OCI-M2 (cell line): ENCODE measurements around the gene LRRC4C.
"Not testable (repeated sequence)": the region's sequence is repeated elsewhere in the genome, so short reads cannot be mapped to it uniquely, and the experiment has no call there.

ENCODE experiments used
- DNase-seq: peaks from one replicate; lab custom pipeline; 2025; ENCODE audit not compliant: unreplicated experiment; lab: John Stamatoyannopoulos, UW

The LRRC4C gene

GRCh38 chr11:40269865-40270264, 1189.6 kb downstream of the LRRC4C start:
- DNase-seq = no peak

- DNase-seq = no peak
Measured at GRCh38 chr11:40268551-40268950, 1190.9 kb downstream of the LRRC4C start.

DNA sequence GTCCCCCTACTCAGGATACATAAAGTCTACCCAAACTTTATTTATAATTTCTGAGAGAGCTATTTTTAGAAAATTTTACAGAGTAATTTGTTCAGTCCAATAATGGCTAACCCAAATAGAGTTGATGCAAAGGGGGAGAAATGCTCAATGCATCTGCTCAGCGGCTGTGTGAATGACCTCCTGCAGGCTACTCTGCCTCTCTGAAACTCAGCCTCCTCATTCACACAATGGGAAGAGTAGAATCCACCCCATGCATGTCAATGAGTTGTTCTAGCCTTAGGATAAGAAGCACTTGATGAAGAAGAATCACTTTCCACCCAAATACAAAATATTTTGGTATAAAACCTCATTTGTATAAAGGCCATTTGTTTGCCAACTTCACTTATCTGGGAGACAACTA, 1204.0 kb downstream of the LRRC4C start:
- DNase-seq = no peak

DNA sequence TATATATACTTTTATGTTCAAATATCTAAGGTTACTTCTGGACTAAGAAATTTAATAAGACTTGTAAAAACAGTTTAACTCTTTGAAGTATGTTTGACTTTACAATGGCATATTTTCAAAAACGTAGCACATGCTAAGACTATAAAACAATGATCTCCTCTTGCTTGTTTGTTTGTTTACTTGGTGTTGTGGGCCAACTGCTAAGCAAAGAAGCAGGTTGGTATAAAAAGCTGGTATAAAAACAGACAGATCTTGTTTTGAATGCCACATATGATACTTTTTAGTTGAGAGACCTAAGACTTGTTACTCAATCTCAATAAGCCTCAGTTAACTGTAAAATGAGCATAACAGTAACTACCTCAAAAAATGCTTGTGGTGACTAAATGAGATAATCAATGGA, 1206.3 kb downstream of the LRRC4C start:
- DNase-seq = no peak

- no peak for DNase-seq
Measured at GRCh38 chr11:40252236-40252635, 1207.2 kb downstream of the LRRC4C start.

GRCh38 chr11:40246983-40247382, 1212.5 kb downstream of the LRRC4C start:
- DNase-seq = no peak

GRCh38 chr11:40241524-40242051, 1217.9 kb downstream of the LRRC4C start:
- no peak for DNase-seq

DNA sequence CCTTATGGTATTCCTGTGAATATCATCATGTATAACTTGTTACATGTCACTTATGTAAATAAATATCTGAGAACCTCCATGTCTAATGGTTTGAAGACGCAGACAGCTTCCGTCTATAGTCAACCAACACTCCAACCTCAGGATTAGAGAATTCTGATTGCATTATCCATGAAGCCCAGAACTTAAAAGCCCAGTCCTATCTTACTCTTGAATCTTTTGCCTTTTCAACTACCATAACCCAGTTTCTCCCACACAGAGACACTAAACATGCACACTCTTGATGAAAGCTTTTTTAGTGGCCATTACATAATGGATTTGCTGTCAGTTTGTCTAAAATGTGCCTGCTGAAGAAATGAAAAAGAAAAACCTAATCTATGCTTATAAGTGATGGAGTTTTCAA, 1219.2 kb downstream of the LRRC4C start:
- no peak for DNase-seq

- no peak for DNase-seq
Measured at GRCh38 chr11:40236526-40236925, 1222.9 kb downstream of the LRRC4C start.

GRCh38 chr11:40235841-40236240, 1223.6 kb downstream of the LRRC4C start:
- DNase-seq = no peak

GRCh38 chr11:40230821-40231220, 1228.6 kb downstream of the LRRC4C start:
- DNase-seq = no peak

DNA sequence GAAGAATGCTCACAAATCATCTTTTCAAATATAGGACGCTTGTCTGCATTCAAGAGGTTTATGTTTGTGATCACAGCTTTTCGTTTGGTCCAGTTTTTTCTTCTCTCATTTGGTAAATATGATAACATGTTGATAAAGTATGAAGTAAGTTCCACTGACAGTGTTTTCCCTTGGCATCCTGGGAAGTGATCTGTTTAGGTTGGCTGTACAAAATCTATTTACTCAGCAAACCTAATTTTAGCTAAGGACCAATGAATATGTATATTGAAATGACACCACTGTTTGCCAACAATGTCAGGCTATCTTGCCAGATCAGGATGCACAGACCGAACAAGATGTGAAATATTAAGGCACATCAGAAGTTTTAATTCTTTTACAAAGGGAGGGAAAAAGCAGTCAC, 1230.8 kb downstream of the LRRC4C start:
- no peak for DNase-seq

DNA sequence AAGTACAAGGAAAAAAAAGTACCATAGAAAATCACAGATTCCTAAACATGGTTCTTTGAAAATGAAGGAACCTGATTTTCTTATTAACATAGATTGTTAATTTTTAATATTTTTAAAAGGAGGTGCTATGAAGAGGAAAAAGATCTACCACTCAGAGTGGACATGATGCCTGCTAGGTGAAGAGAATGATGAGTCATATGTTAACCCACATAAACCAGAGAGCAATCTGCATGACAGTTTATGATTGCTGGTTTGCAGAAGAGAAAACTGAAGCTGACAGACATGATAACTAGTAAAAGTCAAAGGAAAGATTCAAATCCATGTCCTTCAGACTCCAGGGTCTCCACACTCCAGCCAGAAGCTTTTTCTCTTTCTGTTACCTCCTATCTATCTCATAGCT, 1231.7 kb downstream of the LRRC4C start:
- DNase-seq = no peak

- DNase-seq = no peak
Measured at GRCh38 chr11:40226654-40227053, 1232.8 kb downstream of the LRRC4C start.

DNA sequence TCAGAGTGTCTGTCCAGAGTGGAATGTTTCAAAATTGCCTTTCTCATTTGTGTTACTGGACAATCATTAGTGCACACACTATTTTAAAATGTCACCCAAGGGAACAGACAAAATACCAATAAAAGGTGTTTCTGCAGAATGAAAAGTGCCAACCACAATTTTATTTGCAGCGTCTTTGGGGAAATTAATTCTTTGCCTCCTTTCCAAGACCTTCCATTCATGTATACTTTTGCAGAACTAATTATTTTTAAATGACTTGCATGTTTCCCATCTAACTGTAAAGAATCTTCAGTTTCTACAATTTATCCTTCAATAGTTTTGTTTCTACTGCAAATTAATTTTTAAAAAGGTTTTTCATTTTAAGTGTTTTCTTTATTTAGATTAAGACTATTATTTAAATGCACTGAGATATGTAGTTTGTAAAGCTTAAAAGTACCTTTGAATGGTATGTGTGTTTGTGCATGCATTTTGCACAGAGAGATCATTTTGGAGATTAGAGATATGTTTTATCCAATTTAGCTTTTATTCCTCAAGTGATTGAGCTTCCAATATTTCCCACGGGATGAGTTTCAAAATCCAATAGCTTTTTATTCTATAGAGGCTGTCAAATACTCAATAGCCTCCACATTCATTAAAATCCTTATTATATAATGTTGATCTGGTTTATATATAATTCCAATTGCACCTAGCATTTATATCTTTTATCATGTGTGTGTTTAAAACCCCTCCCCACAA, 1235.7 kb downstream of the LRRC4C start:
- no peak for DNase-seq

- no peak for DNase-seq
Measured at GRCh38 chr11:40219401-40219800, 1240.1 kb downstream of the LRRC4C start.

DNA sequence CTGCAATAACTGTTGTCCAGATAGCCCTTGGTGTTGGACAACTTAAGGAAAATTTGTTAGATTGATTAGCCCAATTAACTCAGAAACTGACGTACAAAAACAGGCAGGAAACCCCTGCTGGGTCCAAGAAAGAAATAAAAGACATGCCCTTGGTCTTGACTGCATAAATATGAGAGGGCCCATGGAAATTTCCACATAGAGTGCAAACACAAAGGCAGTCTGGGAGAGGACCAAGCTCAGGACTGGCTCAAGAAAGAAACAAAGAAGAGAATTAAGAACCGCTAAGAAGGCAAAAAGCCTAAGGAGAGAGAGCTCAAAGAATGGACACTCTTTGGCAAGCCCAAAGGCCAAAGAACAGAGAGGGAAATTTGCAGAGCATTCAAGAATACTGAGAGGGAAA, 1243.9 kb downstream of the LRRC4C start:
- DNase-seq = no peak

DNA sequence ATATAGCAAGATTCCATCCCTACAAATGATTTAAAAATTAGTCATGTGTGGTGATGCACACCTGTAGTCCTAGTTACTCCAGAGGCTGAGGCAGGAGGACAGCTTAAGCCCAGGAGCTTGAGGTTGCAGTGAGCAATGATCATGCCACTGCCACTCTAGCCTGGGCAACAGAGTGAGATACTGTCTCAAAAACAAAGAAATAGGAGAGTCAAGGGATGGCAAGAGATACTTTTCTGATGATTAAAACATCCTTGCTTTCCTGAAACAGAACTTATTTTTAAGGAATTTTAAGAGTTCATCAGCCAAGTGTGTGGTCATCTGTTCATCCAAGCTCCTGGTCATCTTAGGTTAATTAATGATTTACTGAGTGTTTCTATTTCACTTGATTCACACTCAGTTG, 1252.0 kb downstream of the LRRC4C start:
- DNase-seq = no peak

- DNase-seq = no peak
Measured at GRCh38 chr11:40204228-40204627, 1255.2 kb downstream of the LRRC4C start.

DNA sequence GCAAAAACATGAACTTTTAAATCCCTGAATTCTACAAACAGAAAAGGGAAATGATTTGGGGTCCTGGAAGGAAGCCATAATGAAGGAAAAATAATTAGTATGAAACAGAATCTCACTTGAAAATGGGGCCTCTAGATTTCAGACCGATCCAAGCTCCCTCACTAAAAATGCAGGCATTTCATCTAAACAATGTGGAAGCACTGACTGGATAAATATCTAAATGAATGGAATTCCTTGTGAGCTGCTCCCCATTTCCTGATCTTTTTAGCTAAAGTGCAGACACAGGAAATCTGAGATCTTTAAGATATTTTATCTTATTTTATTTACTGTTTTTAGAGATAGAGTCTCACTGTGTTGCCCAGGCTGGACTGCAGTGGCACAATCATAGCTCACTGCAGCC, 1255.8 kb downstream of the LRRC4C start:
- no peak for DNase-seq

DNA sequence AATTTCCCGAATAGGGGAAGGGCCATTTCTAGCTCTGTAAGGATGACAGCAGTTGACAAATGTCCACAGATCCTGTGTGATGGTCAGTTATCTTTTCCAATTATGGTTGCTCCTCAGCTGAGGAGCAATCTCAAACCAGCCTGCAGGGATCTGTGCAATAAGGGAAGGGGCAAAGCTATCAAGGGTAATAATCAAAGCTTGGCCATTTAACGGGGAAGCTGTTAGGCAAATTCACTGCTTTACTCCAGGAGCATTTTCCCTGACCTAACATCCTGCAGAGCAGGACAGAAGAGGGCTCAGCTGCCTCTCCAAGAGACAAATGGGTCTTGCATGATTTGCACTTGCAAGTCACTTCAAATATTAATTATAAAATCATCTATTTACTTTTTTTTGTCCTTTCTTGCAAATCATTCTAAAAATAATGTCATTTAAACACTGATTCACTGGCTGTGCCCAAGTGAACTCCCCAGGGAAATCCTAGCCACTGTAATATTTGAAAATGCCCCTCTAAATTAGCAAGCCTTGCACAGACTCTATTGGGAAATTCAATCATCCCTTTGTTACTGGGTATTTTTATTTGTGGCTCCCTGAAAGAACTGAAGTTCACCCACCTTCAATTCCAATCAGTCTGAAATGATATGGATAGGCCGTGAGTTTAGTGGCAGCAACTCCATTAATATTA, 1256.7 kb downstream of the LRRC4C start:
- DNase-seq = no peak

DNA sequence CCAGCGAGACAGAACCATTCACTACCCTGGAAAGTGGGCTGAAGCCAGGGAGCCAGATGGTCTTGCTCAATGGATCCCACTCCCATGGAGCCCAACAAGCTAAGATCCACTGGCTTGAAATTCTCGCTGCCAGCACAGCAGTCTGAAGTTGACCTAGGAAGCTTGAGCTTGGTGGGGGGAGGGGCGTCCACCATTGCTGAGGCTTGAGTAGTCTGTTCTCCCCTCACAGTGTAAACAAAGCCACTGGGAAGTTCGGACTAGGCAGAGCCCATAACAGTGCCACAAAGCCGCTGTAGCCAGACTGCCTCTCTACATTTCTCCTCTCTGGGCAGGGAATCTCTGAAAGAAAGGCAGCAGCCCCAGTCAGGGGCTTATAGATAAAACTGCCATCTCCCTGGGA, 1266.9 kb downstream of the LRRC4C start:
- DNase-seq = not testable (repeated sequence)

GRCh38 chr11:40190294-40190693, 1269.2 kb downstream of the LRRC4C start:
- no peak for DNase-seq
